Glomerular endothelial cell (primary cell): ENCODE data around the gene CLDN11. TPM values are rescaled to one million over a fixed set of nuclear protein-coding genes. Genes with fewer than 3 reads are reported as not detected.

ENCODE experiments used
- DNase-seq: peaks from one replicate; pipeline ENCODE4 v3.0.0-alpha.2; 2011; ENCODE audit warnings: low read depth, low spot score; ENCODE audit errors: extremely low read depth
- total RNA-seq: library from RNA; depleted of rRNA; stranded (reverse); fragments of >200 nt; gene quantifications from 2 replicates; pipeline ENCODE4 v1.2.3, GENCODE V29; 2015

Gene CLDN11
- total RNA-seq, 1 donor from 2014 or later, result 111 TPM

GRCh38 chr3:170426240-170426797, 7.7 kb downstream of the CLDN11 start:
- DNase-seq, result no peak

- DNase-seq, result no peak
These were observed 9.4 kb downstream of the CLDN11 start for GRCh38 chr3:170428095-170428494.

GRCh38 chr3:170429050-170429449, 10.4 kb downstream of the CLDN11 start:
- no peak for DNase-seq

- DNase-seq, result no peak
These were observed 12.4 kb downstream of the CLDN11 start for GRCh38 chr3:170431054-170431453.

GRCh38 chr3:170432416-170432815, 13.7 kb downstream of the CLDN11 start:
- no peak for DNase-seq

- no peak for DNase-seq
These were observed 18.0 kb downstream of the CLDN11 start for GRCh38 chr3:170436697-170437096.

GRCh38 chr3:170437176-170437575, 18.5 kb downstream of the CLDN11 start:
- no peak for DNase-seq

GRCh38 chr3:170437696-170438407, 19.2 kb downstream of the CLDN11 start:
- DNase-seq, result no peak

- no peak for DNase-seq
These were observed 20.2 kb downstream of the CLDN11 start for GRCh38 chr3:170438836-170439235.

GRCh38 chr3:170440344-170440743, 21.7 kb downstream of the CLDN11 start:
- DNase-seq, result no peak

GRCh38 chr3:170441412-170441811, 22.7 kb downstream of the CLDN11 start:
- no peak for DNase-seq

- DNase-seq, result no peak
These were observed 24.3 kb downstream of the CLDN11 start for GRCh38 chr3:170442947-170443346.

GRCh38 chr3:170443457-170443856, 24.8 kb downstream of the CLDN11 start:
- no peak for DNase-seq

GRCh38 chr3:170448584-170448983, 29.9 kb downstream of the CLDN11 start:
- DNase-seq, result no peak

GRCh38 chr3:170450039-170450438, 31.4 kb downstream of the CLDN11 start:
- no peak for DNase-seq

- no peak for DNase-seq
These were observed 35.8 kb downstream of the CLDN11 start for GRCh38 chr3:170454509-170454908.

- no peak for DNase-seq
These were observed 39.6 kb downstream of the CLDN11 start for GRCh38 chr3:170458285-170458684.

GRCh38 chr3:170463011-170463410, 44.3 kb downstream of the CLDN11 start:
- DNase-seq, result no peak

GRCh38 chr3:170465955-170466354, 47.3 kb downstream of the CLDN11 start:
- no peak for DNase-seq

- DNase-seq, result no peak
These were observed 48.3 kb downstream of the CLDN11 start for GRCh38 chr3:170467007-170467406.

- DNase-seq, result no peak
These were observed 49.0 kb downstream of the CLDN11 start for GRCh38 chr3:170467571-170468147.
